Endometrial microvascular endothelial cells (primary cell): ENCODE measurements around the gene DIAPH3. TPM values are rescaled to one million over a fixed set of nuclear protein-coding genes. Genes with fewer than 3 reads are reported as not detected.

Experiments used
- in situ Hi-C: cut with HindIII; loops from 2 replicates; pipeline ENCODE4 v1.10.0; 2017; ENCODE audit warnings: low sequenced_read_pairs, low pct_unique_long_range_greater_than_20kb; ENCODE audit errors: inconsistent ontology term
- total RNA-seq: library from RNA; depleted of rRNA; stranded (reverse); fragments of >200 nt; gene quantifications from one replicate; pipeline ENCODE4 v1.2.3, GENCODE V29; 2015; ENCODE audit errors: inconsistent ontology term

The DIAPH3 gene
- total RNA-seq, 1 donor from 2014 or later, result 19.9 TPM

DNA sequence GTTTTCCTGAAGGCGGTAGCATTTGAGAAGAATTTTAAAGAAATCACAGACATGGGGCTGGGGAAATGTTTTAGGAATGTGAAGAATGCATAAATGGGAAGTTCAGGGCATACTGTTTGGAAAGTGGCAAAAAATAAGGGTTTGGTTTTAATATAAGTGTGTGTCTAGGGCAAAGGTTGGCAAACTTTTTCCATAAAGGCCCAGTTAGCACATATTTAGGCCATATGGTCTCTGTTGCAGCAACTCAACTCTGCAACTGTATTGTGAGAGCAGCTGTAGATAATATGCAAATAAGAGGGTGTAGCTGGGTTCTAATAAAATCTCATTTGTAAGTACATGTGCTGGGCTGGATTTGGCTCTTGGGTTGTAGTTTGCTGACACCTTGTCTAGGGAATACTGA is 521.9 kb downstream of the DIAPH3 start:
- in situ Hi-C loops, result no loop called here

- in situ Hi-C loops, result no loop called here
These were observed 522.5 kb downstream of the DIAPH3 start for GRCh38 chr13:59641261-59641660.

GRCh38 chr13:59638404-59638803 is 525.3 kb downstream of the DIAPH3 start:
- in situ Hi-C loops, result no loop called here

GRCh38 chr13:59635589-59635988 is 528.1 kb downstream of the DIAPH3 start:
- in situ Hi-C loops, result no loop called here

- in situ Hi-C loops, result no loop called here
These were observed 530.4 kb downstream of the DIAPH3 start for GRCh38 chr13:59633290-59633689.

DNA sequence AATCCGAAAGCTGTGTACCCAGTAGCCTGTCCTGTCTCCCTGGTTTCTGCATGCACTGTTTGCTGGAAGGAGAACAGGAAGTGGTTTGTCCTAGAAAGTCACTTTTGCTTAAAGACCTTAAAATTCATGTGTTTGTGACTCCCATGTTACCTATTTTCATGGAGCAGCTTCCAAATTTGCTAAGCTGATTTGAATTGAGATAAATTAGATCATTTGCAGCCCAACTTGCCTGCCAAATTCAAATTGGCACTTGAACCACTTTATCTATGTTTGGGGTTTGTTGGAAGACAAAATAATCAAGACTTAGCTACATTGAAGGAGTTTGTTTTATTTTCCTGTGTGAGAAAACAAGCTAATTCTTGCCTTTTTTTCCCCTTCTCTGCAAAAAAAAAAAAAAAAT is 532.5 kb downstream of the DIAPH3 start:
- in situ Hi-C loops, result no loop called here

DNA sequence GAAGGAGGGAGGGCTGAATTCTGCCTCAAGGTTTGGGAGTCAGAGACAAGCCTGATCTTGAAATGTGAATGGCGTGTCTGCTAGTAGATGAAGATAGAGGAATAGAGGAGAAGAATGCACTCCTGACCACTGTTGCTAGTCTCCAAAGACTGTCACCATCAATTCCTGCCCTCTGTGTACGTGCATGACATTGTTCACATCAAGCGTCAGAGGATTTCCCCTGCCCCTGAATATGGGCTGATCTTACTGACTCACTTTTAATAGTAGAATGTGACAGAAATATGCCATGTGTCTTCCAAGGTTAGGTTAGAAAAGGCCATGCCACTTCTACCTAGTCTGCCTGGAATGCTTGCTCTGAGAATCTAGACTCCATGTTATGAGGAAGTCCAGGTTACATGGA is 538.6 kb downstream of the DIAPH3 start:
- in situ Hi-C loops, result no loop called here

GRCh38 chr13:59623206-59623915 is 540.4 kb downstream of the DIAPH3 start:
- in situ Hi-C loops, result no loop called here

GRCh38 chr13:59621773-59622172 is 542.0 kb downstream of the DIAPH3 start:
- in situ Hi-C loops, result no loop called here

Other genes starting within 250 kb of the DIAPH3 start
- 6.1 TPM for gene TDRD3, start 233.3 kb upstream of the DIAPH3 start, total RNA-seq